ENCODE data around the gene MOCOS. TPM values are rescaled to one million over a fixed set of nuclear protein-coding genes. Genes with fewer than 3 reads are reported as not detected.

The MOCOS gene
- total RNA-seq, 2 donors from 2014 or later: 2.5 to 3.9 TPM

- Histone ChIP-seq H3K4me1 (replicated peaks) (no peaks in the 10 kb centered on the region), H3K4me3 (no peak overlapping the region), H3K9me3 (no peaks in the 10 kb centered on the region), H3K36me3 (no peaks in the 10 kb centered on the region), H3K27me3 (replicated peaks; ENCODE audit: insufficient read depth) (no peaks in the 10 kb centered on the region), H3K27ac (no peak overlapping the region)
- intact Hi-C loops (cut with DNase I): no loop called here
- 84% methylated on average over 3 of the region's 3 CpGs for WGBS
- no peak for TF ChIP-seq POLR2AphosphoS5 (IDR thresholded peaks at IDR 0.05)
- DNase-seq (ENCODE audit: low spot score): no peak
Measured at GRCh38 chr18:36177913-36178312, 9.4 kb upstream of the MOCOS start.

GRCh38 chr18:36179562-36180355 is 7.5 kb upstream of the MOCOS start:
- no peaks in the 10 kb centered on the region for H3K9me3 ChIP-seq
- H3K36me3 ChIP-seq: no peaks in the 10 kb centered on the region
- peak; percentile 77 for DNase-seq (ENCODE audit: low spot score)
- WGBS: 11% methylated on average over 7 of the region's 7 CpGs
- H3K4me3 ChIP-seq: no peak overlapping the region
- H3K27ac ChIP-seq: peak overlapping the region in 1 of 2 donors; percentile 21
- TF ChIP-seq POLR2A (IDR thresholded peaks at IDR 0.05) (no peak), POLR2AphosphoS5 (IDR thresholded peaks at IDR 0.05) (peak; percentile 9)
- no peaks in the 10 kb centered on the region for H3K27me3 ChIP-seq (replicated peaks; ENCODE audit: insufficient read depth)
- no peaks in the 10 kb centered on the region for H3K4me1 ChIP-seq (replicated peaks)
- intact Hi-C loops (cut with DNase I): loop anchor here (10.0 kb wide), 1 partner anchor 495 kb away; no protein-coding TSS in a partner anchor

GRCh38 chr18:36181441-36181840 is 5.9 kb upstream of the MOCOS start:
- 79% methylated on average over 6 of the region's 6 CpGs for WGBS
- H3K4me1 ChIP-seq (replicated peaks): no peaks in the 10 kb centered on the region
- no peaks in the 10 kb centered on the region for H3K9me3 ChIP-seq
- H3K27ac ChIP-seq: no peak overlapping the region
- no peaks in the 10 kb centered on the region for H3K36me3 ChIP-seq
- H3K4me3 ChIP-seq: no peak overlapping the region
- TF ChIP-seq CTCF (IDR thresholded peaks at IDR 0.05): no peak
- no peak for TF ChIP-seq POLR2A (IDR thresholded peaks at IDR 0.05)
- TF ChIP-seq POLR2AphosphoS5 (IDR thresholded peaks at IDR 0.05): no peak
- intact Hi-C loops (cut with DNase I): loop anchor here (10.0 kb wide), 1 partner anchor 493 kb away; no protein-coding TSS in a partner anchor
- no peak for DNase-seq (ENCODE audit: low spot score)
- no peaks in the 10 kb centered on the region for H3K27me3 ChIP-seq (replicated peaks; ENCODE audit: insufficient read depth)

GRCh38 chr18:36181898-36182506 is 5.3 kb upstream of the MOCOS start:
- TF ChIP-seq POLR2AphosphoS5 (IDR thresholded peaks at IDR 0.05) (no peak), POLR2A (IDR thresholded peaks at IDR 0.05) (no peak), CTCF (IDR thresholded peaks at IDR 0.05) (no peak)
- Histone ChIP-seq H3K4me3 (no peak overlapping the region), H3K4me1 (replicated peaks) (no peaks in the 10 kb centered on the region), H3K27ac (no peak overlapping the region), H3K9me3 (no peaks in the 10 kb centered on the region), H3K27me3 (replicated peaks; ENCODE audit: insufficient read depth) (no peaks in the 10 kb centered on the region), H3K36me3 (no peaks in the 10 kb centered on the region)
- intact Hi-C loops (cut with DNase I): loop anchor here (10.0 kb wide), 1 partner anchor 493 kb away; no protein-coding TSS in a partner anchor
- 91% methylated on average over 3 of the region's 3 CpGs for WGBS
- DNase-seq (ENCODE audit: low spot score): no peak

- 95% methylated on average over 6 of the region's 6 CpGs for WGBS
- Histone ChIP-seq H3K36me3 (no peaks in the 10 kb centered on the region), H3K4me3 (no peak overlapping the region), H3K27me3 (replicated peaks; ENCODE audit: insufficient read depth) (no peaks in the 10 kb centered on the region), H3K4me1 (replicated peaks) (no peaks in the 10 kb centered on the region), H3K9me3 (no peaks in the 10 kb centered on the region), H3K27ac (no peak overlapping the region)
- intact Hi-C loops (cut with DNase I): loop anchor here (10.0 kb wide), 1 partner anchor 492 kb away; no protein-coding TSS in a partner anchor
- no peak for DNase-seq (ENCODE audit: low spot score)
- TF ChIP-seq POLR2AphosphoS5 (IDR thresholded peaks at IDR 0.05) (no peak), POLR2A (IDR thresholded peaks at IDR 0.05) (no peak), CTCF (IDR thresholded peaks at IDR 0.05) (no peak)
Measured at GRCh38 chr18:36183033-36183432, 4.3 kb upstream of the MOCOS start.
